Liver (tissue), 9 donors: ENCODE data around the gene UBE2QL1. TPM values are rescaled to one million over a fixed set of nuclear protein-coding genes. Genes with fewer than 3 reads are reported as not detected.

Source experiments
- DNase-seq: peaks from one replicate; pipeline ENCODE4 v3.0.0-alpha.2; 2017; ENCODE audit warnings: low spot score
- H3K27ac ChIP-seq, 2 donors: one replicate each; pipeline ENCODE4 v1.7.0; 2013; ENCODE audit warnings: inconsistent platforms in 2 of 2, low read length in 2 of 2, control low read depth in 1 of 2, low read depth in 1 of 2, mild to moderate bottlenecking in 1 of 2
- H3K27me3 ChIP-seq, 4 donors: one replicate each; pipeline versions ENCODE4 v1.6.1 to v1.7.0; 2013; ENCODE audit warnings: low read length in 3 of 4, inconsistent platforms in 1 of 4, mild to moderate bottlenecking in 1 of 4, moderate library complexity in 1 of 4; ENCODE audit not compliant: control insufficient read depth in 4 of 4, insufficient read depth in 4 of 4
- H3K36me3 ChIP-seq, 4 donors: one replicate each; pipeline versions ENCODE4 v1.6.1 to v1.7.0; 2013; ENCODE audit warnings: low read length in 3 of 4, mild to moderate bottlenecking in 3 of 4, low read depth in 1 of 4, moderate library complexity in 1 of 4; ENCODE audit not compliant: control insufficient read depth in 4 of 4, insufficient read depth in 3 of 4
- H3K4me1 ChIP-seq, 4 donors: one replicate each; pipeline versions ENCODE4 v1.6.1 to v1.7.0; 2013; ENCODE audit warnings: low read length in 3 of 4, mild to moderate bottlenecking in 3 of 4, moderate library complexity in 1 of 4; ENCODE audit not compliant: control insufficient read depth in 4 of 4, insufficient read depth in 4 of 4
- H3K4me3 ChIP-seq, 3 donors: one replicate each; pipeline versions ENCODE4 v1.6.1 to v1.7.0; 2013; ENCODE audit warnings: low read length in 3 of 3, control low read depth in 1 of 3, low read depth in 1 of 3, mild to moderate bottlenecking in 1 of 3
- H3K9ac ChIP-seq, 2 donors: one replicate each; pipeline ENCODE4 v1.7.0; 2013; ENCODE audit warnings: low read length in 2 of 2, mild to moderate bottlenecking in 2 of 2, moderate library complexity in 2 of 2, control low read depth in 1 of 2, low read depth in 1 of 2
- H3K9me3 ChIP-seq, 4 donors: one replicate each; pipeline versions ENCODE4 v1.6.1 to v1.7.0; 2013; ENCODE audit warnings: low read length in 3 of 4; ENCODE audit not compliant: control insufficient read depth in 4 of 4
- FOXA1 ChIP-seq: IDR thresholded peaks from 2 replicates; pipeline ENCODE4 v1.6.1; 2016; ENCODE audit warnings: antibody characterized with exemption
- FOXA2 ChIP-seq: IDR thresholded peaks from 2 replicates; pipeline ENCODE4 v1.6.1; 2016; ENCODE audit warnings: antibody characterized with exemption
- GABPA ChIP-seq, 2 donors: IDR thresholded peaks in 1 of 2; conservative IDR thresholded peaks in 1 of 2; 2 replicates each; pipeline ENCODE4 v1.6.1; 2016; ENCODE audit warnings: antibody characterized with exemption in 2 of 2, mild to moderate bottlenecking in 1 of 2, moderate library complexity in 1 of 2
- HNF4A ChIP-seq, 2 donors: conservative IDR thresholded peaks; 2 replicates each; pipeline ENCODE4 v1.6.1; 2016; ENCODE audit warnings: antibody characterized with exemption in 2 of 2, mild to moderate bottlenecking in 2 of 2
- JUND ChIP-seq, 2 donors: IDR thresholded peaks; 2 replicates each; pipeline ENCODE4 v1.6.1; 2016; ENCODE audit warnings: antibody characterized with exemption in 2 of 2
- RXRA ChIP-seq, 2 donors: IDR thresholded peaks; 2 replicates each; pipeline ENCODE4 v1.6.1; 2017 to 2018; ENCODE audit warnings: antibody characterized with exemption in 2 of 2, mild to moderate bottlenecking in 1 of 2
- SP1 ChIP-seq: IDR thresholded peaks from 2 replicates; pipeline ENCODE4 v1.6.1; 2018; ENCODE audit warnings: antibody characterized with exemption, mild to moderate bottlenecking
- YY1 ChIP-seq: IDR thresholded peaks from 2 replicates; pipeline ENCODE4 v1.6.1; 2016; ENCODE audit warnings: antibody characterized with exemption, mild to moderate bottlenecking
- WGBS: extraction: QIAGEN DNeasy Blood & Tissue Kit; methylation state at CpG from one replicate; pipeline ENCODE4 v1.1.7; 2013; 5-methylcytosine and 5-hydroxymethylcytosine counted together
- polyA plus RNA-seq, 2 donors: library from polyadenylated mRNA; stranded (reverse) in 1 of 2; unstranded in 1 of 2; fragments of 200-250 nt in 1 of 2; fragments of >200 nt in 1 of 2; fragmentation: Nextera tagmentation in 1 of 2; extraction: Ambion mirVana in 1 of 2; gene quantifications; one replicate each; pipeline versions ENCODE4 v1.2.1 to v1.2.3, GENCODE V29; 2013 to 2015
- total RNA-seq, 2 donors: library from RNA; depleted of rRNA; stranded (reverse); fragments of >200 nt; gene quantifications; one replicate each; pipeline ENCODE4 v1.2.3, GENCODE V29; 2014
- TF ChIP-seq, protein P1 (sequence below): IDR thresholded peaks from 2 replicates; pipeline ENCODE4 v1.6.1; 2016; ENCODE audit warnings: antibody characterized with exemption
- TF ChIP-seq, protein P2 (sequence below): fragments of 150-350 bp; IDR thresholded peaks from 2 replicates; pipeline ENCODE4 v1.5.1; 2017; ENCODE audit warnings: improper control_type of control experiment, low read depth, low read length; ENCODE audit not compliant: missing input control
- TF ChIP-seq, protein P3 (sequence below): IDR thresholded peaks from 2 replicates; pipeline ENCODE4 v1.6.1; 2016; ENCODE audit warnings: antibody characterized with exemption
- donor health status: healthy.
- donor health status: healthy.
- donor health status: healthy.
- donor health status: healthy.
- donor health status: healthy.

The UBE2QL1 gene
- total and polyA plus RNA-seq, 4 donors: 0.09 to 1.9 (median 0.36) TPM

DNA sequence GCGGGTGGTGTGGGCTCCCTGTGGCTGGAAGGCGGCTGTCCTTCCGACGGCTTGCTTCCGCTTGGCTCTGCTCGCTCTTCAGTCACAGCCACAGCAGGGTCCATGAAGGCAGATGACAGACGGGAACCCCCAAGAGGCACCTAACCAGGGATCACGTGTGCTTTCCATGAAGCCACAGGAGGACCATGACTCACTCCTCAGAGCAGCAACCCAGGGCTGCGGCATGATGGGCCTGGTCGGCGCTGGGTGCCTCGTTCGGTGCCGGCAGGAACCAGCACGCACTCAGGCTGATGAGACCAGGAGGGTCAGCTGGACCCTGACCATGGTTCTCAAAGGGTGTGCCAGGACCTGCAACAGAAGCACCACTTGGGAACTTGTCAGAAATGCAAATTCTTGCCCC, 37.5 kb upstream of the UBE2QL1 start:
- TF ChIP-seq GABPA (IDR thresholded peaks at IDR 0.05 in 1 of 2, conservative IDR thresholded peaks at IDR 0.05 in 1 of 2) (no peak), SP1 (no peak), HNF4A (conservative IDR thresholded peaks at IDR 0.05) (no peak), RXRA (IDR thresholded peaks at IDR 0.05) (no peak), YY1 (no peak), JUND (IDR thresholded peaks at IDR 0.05) (no peak), FOXA1 (no peak)
- TF ChIP-seq, protein P1, sequence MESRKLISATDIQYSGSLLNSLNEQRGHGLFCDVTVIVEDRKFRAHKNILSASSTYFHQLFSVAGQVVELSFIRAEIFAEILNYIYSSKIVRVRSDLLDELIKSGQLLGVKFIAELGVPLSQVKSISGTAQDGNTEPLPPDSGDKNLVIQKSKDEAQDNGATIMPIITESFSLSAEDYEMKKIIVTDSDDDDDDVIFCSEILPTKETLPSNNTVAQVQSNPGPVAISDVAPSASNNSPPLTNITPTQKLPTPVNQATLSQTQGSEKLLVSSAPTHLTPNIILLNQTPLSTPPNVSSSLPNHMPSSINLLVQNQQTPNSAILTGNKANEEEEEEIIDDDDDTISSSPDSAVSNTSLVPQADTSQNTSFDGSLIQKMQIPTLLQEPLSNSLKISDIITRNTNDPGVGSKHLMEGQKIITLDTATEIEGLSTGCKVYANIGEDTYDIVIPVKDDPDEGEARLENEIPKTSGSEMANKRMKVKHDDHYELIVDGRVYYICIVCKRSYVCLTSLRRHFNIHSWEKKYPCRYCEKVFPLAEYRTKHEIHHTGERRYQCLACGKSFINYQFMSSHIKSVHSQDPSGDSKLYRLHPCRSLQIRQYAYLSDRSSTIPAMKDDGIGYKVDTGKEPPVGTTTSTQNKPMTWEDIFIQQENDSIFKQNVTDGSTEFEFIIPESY: no peak
- TF ChIP-seq, protein P2, sequence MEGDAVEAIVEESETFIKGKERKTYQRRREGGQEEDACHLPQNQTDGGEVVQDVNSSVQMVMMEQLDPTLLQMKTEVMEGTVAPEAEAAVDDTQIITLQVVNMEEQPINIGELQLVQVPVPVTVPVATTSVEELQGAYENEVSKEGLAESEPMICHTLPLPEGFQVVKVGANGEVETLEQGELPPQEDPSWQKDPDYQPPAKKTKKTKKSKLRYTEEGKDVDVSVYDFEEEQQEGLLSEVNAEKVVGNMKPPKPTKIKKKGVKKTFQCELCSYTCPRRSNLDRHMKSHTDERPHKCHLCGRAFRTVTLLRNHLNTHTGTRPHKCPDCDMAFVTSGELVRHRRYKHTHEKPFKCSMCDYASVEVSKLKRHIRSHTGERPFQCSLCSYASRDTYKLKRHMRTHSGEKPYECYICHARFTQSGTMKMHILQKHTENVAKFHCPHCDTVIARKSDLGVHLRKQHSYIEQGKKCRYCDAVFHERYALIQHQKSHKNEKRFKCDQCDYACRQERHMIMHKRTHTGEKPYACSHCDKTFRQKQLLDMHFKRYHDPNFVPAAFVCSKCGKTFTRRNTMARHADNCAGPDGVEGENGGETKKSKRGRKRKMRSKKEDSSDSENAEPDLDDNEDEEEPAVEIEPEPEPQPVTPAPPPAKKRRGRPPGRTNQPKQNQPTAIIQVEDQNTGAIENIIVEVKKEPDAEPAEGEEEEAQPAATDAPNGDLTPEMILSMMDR: no peak
- no peak for DNase-seq
- WGBS: 94% methylated on average over 15 of the region's 15 CpGs

DNA sequence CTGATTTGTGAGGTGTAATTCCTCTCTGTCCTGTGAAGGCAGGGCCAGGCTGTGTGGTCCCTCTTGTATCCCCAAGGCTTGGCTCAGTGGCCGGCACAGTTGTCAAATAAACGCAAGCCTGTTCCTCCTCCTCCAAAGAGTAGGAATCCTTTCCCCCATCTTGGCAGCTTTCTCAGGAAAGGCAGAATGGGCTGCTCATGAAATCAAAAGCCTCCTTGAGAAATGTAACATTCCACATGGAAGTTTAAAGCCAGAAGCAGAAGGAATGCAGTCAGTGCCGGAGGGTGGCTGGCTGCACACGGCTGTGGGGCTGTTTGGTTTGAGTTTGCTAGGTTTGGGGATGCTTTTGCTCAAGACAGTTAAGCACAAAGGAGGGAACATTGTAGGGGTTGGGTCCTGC, 35.8 kb upstream of the UBE2QL1 start:
- no peaks in the 10 kb centered on the region for H3K4me1 ChIP-seq
- WGBS: 82% methylated on average over 4 of the region's 4 CpGs
- H3K27ac ChIP-seq: no peak overlapping the region
- no peaks in the 10 kb centered on the region for H3K36me3 ChIP-seq
- H3K9me3 ChIP-seq: no peaks in the 10 kb centered on the region
- H3K9ac ChIP-seq: no peak overlapping the region
- H3K4me3 ChIP-seq: no peak overlapping the region
- peaks cover 0 to 2% (median 0%) of the 10 kb centered on the region in 4 donors for H3K27me3 ChIP-seq
- TF ChIP-seq GABPA (IDR thresholded peaks at IDR 0.05 in 1 of 2, conservative IDR thresholded peaks at IDR 0.05 in 1 of 2) (no peak), FOXA1 (no peak), YY1 (no peak), JUND (IDR thresholded peaks at IDR 0.05) (no peak), FOXA2 (no peak)
- TF ChIP-seq, protein P2: no peak
- TF ChIP-seq, protein P3, sequence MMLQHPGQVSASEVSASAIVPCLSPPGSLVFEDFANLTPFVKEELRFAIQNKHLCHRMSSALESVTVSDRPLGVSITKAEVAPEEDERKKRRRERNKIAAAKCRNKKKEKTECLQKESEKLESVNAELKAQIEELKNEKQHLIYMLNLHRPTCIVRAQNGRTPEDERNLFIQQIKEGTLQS: no peak
- DNase-seq: no peak

More for the DNA sequence above, 37.5 kb upstream of the UBE2QL1 start:
- Histone ChIP-seq H3K27me3 (peaks cover 0 to 2% (median 0%) of the 10 kb centered on the region in 4 donors), H3K4me1 (no peaks in the 10 kb centered on the region), H3K9me3 (no peaks in the 10 kb centered on the region), H3K4me3 (no peak overlapping the region), H3K27ac (no peak overlapping the region), H3K9ac (no peak overlapping the region), H3K36me3 (no peaks in the 10 kb centered on the region)
